HG03354 (cell line): ENCODE measurements around the gene BIRC3.
"Not testable (repeated sequence)": the region's sequence is repeated elsewhere in the genome, so short reads cannot be mapped to it uniquely, and the experiment has no call there.

Source experiments
- ATAC-seq: cut with Tn5 transposase; IDR thresholded peaks from one replicate; pipeline ENCODE4 v1.9.1; 2021; ENCODE audit warnings: mild to moderate bottlenecking; ENCODE audit not compliant: unreplicated experiment, poor library complexity, severe bottlenecking

BIRC3 gene

DNA sequence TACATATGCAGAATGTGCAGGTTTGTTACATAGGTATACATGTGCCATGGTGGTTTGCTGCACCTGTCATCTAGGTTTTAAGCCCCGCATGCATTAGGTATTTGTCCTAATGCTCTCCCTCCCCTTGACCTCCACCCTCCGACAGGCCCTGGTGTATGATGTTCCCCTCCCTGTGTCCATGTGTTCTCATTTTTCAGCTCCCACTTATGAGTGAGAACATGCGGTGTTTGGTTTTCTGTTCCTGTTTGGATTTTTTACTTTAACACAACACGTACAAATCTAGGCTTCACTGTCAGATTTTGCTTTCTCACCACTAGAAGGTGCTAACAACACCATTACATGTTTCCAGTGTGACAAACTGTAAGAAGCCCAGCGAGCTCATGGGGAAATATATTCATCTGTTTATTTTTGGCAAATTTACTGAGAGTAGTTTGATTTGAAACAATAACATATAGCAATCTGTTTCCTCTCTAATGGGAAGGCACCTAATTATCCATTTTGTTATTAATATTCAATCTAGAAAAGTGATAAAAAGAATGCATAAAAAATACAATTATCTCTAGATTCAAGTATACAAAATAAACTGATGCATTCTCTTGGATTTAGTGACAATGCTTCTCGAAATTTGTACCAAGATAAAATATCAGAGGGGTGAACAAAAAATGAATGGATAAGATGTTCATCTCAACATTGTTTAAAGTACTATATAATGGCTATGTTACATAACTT lies 23.2 kb upstream of the BIRC3 start:
- peak; percentile 98 for ATAC-seq

- ATAC-seq = no peak
These were observed 22.2 kb upstream of the BIRC3 start for GRCh38 chr11:102295045-102295444.

DNA sequence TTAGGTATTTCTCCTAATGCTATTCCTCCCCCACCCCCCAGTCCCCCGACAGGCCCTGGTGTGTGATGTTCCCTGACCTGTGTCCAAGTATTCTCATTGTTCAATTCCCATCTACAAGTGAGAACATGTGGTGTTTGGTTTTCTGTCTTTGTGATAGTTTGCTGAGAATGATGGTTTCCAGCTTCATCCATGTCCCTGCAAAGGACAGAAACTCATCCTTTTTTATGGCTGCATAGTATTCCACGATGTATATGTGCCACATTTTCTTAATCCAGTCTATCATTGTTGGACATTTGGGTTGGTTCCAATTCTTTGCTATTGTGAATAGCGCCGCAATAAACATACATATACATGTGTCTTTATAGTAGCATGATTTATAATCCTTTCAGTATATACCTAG lies 20.5 kb upstream of the BIRC3 start:
- not testable (repeated sequence) for ATAC-seq

GRCh38 chr11:102300837-102301236 lies 16.4 kb upstream of the BIRC3 start:
- not testable (repeated sequence) for ATAC-seq

GRCh38 chr11:102302241-102302640 lies 15.0 kb upstream of the BIRC3 start:
- no peak for ATAC-seq

- no peak for ATAC-seq
These were observed 12.6 kb upstream of the BIRC3 start for GRCh38 chr11:102304686-102305085.

GRCh38 chr11:102305352-102306047 lies 11.8 kb upstream of the BIRC3 start:
- no peak for ATAC-seq

DNA sequence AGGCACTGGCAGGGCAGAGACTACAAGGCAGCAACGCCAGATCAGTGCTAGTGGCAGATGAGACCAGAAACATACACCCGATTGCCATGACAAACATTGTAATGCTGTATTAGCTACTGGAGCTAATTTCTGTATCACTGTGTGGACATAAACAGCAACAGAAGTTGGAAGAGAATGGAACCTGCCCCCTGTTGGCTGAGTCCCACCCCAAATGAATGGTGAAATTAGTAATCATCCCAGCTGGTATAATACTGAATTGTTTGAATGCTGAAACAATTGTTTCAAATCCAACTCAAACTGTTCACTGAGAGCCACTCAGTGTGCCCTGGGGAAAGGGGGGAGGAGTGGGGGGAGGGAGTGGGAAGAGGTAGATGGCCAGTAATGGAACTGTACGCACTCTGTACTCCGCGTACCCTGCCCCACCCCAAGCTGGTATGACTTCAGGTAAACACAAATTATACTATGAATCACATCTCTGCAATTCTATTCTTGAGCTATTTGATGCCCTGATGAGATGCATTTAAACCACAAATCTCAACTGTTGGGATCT lies 11.2 kb upstream of the BIRC3 start:
- no peak for ATAC-seq

DNA sequence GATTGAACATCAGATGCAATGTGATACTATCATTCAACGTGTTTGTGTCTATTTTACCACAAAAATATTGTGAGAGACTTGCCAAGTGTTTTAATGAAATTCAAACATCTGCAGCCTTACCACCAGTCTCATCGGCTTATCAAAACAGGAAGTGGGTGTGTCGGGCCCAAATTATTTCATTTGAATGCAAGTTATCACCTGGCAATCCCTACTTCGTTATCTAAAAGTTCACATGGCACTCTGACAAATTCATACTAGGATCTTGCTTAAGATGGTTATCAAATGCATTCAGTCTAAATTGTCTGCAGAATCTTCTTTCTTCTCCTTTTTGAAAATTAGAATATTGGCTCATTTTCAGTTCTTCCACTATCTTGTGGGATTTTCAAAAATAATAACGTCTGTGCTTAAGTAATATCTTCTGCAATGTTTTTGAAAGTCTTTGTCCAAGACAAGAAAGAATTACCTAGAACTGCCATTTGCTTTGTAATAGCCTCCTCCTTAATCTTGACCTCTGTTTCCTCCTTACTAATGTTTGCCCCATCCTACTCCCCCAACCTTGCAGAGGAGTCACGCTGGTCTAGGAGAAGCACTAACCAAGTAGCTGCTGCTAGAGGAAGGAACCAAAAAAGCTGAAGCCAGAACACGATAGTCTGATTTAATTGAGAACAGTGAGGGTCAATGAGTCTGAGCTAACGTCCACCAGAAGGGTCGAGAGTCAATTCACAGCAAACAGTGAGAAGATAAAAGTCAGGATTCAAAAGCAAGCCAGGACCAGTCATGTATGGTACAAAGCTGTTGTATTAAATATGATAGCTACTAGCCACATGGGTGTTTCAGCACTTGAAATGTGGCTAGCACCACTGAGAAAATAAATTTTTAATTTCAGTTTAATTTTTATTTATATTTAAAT lies 10.2 kb upstream of the BIRC3 start:
- ATAC-seq = no peak

GRCh38 chr11:102307727-102308038 lies 9.6 kb upstream of the BIRC3 start:
- ATAC-seq = no peak

DNA sequence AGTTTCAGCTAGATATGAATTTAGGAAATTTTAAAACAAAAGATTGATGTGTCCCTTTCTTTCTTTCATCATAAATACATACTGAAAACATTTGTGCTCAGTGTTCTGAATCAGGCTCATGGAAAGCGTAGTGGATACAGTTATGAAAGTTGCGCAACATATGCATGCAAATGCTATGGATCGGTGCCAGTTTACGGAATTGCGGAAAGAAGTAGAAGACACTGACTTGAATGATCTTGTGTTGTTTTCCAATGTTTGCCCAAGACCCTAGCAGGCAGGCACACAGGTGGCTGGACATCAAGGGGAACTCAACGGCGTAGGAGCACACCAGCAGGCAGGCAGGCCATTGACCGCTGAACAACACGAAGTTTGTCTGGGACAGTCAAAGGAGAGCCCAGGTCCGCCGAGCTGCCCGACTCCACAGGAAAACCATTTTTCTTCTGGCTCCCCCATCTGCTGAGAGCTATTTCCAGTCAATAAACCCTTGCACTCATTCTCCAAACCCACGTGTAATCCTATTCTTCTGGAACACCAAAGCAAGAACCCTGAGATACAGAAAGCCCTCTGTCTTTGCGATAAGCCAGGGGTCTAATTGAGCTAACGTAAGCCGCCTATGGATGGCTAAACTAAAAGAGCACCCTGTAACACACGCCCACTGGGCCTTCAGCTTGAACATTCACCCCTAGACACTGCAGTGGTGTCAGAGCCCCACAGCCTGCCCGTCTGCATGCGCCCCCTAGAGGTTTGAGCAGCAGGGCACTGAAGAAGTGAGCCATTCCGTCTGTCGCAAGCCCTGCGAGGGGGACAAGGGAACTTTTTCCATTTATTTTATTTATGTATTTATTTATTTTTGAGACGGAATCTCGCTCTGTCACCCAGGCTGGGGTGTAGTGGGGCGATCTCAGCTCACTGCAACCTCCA lies 7.4 kb upstream of the BIRC3 start:
- no peak for ATAC-seq

DNA sequence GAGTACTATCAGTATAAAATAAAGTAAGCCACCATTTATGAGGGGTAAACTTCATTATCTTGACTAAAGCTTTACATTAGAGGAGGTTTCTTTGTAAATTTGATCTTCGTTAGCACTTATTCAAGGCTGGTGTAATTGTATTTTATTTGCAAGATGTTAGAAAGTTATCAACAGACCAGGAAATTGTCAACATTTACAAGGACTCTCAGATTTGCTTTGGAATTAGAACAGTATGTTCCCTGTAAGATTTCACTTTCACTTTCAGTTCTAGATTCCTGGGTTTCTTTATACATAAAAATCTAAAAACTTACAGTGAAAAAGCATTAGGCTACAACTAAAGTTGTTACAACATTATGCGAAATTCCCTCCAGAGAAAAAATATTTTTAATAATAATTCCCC lies 4.6 kb upstream of the BIRC3 start:
- no peak for ATAC-seq

GRCh38 chr11:102313238-102313940 lies 3.9 kb upstream of the BIRC3 start:
- ATAC-seq = no peak

DNA sequence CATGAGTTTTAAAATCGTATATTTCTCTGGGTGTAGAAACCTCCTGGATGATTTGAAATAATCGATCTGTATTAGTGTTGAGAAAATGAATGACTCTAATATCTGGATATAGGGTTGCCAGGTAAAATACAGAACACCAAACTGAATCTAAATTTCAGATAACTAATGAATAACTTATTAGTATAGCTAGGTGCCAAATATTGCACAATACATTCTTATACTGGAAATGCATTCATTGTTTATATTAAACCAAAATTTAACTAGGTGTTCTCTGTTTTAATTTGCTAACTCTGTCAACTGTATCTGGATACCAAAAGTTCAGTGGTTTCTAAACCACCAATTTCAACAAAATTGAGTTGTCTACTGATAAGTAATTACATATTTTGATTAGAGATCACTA lies 2.5 kb upstream of the BIRC3 start:
- no peak for ATAC-seq

- no peak for ATAC-seq
These were observed 859 bp upstream of the BIRC3 start for GRCh38 chr11:102316346-102316904.

- peak; percentile 1 for ATAC-seq
These were observed 452 bp downstream of the BIRC3 start for GRCh38 chr11:102317768-102318103.

- ATAC-seq = peak; percentile 8
These were observed 1.2 kb downstream of the BIRC3 start for GRCh38 chr11:102318469-102318868.

- ATAC-seq = no peak
These were observed 2.3 kb downstream of the BIRC3 start for GRCh38 chr11:102319544-102319943.

GRCh38 chr11:102320188-102320587 lies 2.9 kb downstream of the BIRC3 start:
- no peak for ATAC-seq
